G401.6 (cell line): ENCODE data around the gene TAS1R3.

ENCODE experiments used
- FAIRE-seq: peaks from 2 replicates; lab custom pipeline; 2012; peaks lifted over from hg19 to GRCh38; lab: Jason Lieb, UNC

TAS1R3 gene

GRCh38 chr1:1295154-1295923 is 35.7 kb upstream of the TAS1R3 start:
- FAIRE-seq = no peak

- no peak for FAIRE-seq
These were observed 34.7 kb upstream of the TAS1R3 start for GRCh38 chr1:1296070-1297061.

GRCh38 chr1:1297802-1298424 is 33.2 kb upstream of the TAS1R3 start:
- FAIRE-seq = no peak

- no peak for FAIRE-seq
These were observed 32.0 kb upstream of the TAS1R3 start for GRCh38 chr1:1298861-1299685.

- FAIRE-seq = no peak
These were observed 31.3 kb upstream of the TAS1R3 start for GRCh38 chr1:1299686-1300351.

GRCh38 chr1:1300352-1300739 is 30.7 kb upstream of the TAS1R3 start:
- FAIRE-seq = no peak

- no peak for FAIRE-seq
These were observed 29.1 kb upstream of the TAS1R3 start for GRCh38 chr1:1302006-1302430.

- no peak for FAIRE-seq
These were observed 28.1 kb upstream of the TAS1R3 start for GRCh38 chr1:1302951-1303509.

GRCh38 chr1:1303736-1304135 is 27.3 kb upstream of the TAS1R3 start:
- FAIRE-seq = no peak

- FAIRE-seq = no peak
These were observed 26.5 kb upstream of the TAS1R3 start for GRCh38 chr1:1304331-1305299.

GRCh38 chr1:1305300-1306069 is 25.6 kb upstream of the TAS1R3 start:
- FAIRE-seq = no peak

- FAIRE-seq = no peak
These were observed 24.9 kb upstream of the TAS1R3 start for GRCh38 chr1:1306070-1306660.

GRCh38 chr1:1306661-1307260 is 24.3 kb upstream of the TAS1R3 start:
- no peak for FAIRE-seq

GRCh38 chr1:1307261-1307922 is 23.7 kb upstream of the TAS1R3 start:
- FAIRE-seq = no peak

- FAIRE-seq = no peak
These were observed 22.9 kb upstream of the TAS1R3 start, which contains the start of the genes ACAP3 and PUSL1 for GRCh38 chr1:1307923-1308755. TSS of gene ACAP3 (minus strand) at chr1:1307930. CDS start at chr1:1307815, 115 bp downstream. TSS of gene PUSL1 (plus strand) at chr1:1308597. CDS start at chr1:1308644, 47 bp downstream.

- FAIRE-seq = no peak
These were observed 22.3 kb upstream of the TAS1R3 start for GRCh38 chr1:1308756-1309250.
